ENCODE data around the gene SPAG6. TPM values are rescaled to one million over a fixed set of nuclear protein-coding genes. Genes with fewer than 3 reads are reported as not detected.

Gene SPAG6
- total and polyA plus RNA-seq, 2 of the 4 experiments (the other 2 are of a cell fraction): not detected

- DNase-seq: peak; percentile 16
- CTCF ChIA-PET: no interaction called here
Observed at GRCh38 chr10:22420787-22421517, 75.7 kb downstream of the SPAG6 start.

More at GRCh38 chr10:22420787-22421517, 75.7 kb downstream of the SPAG6 start:
- H2BK5ac ChIP-seq (ENCODE audit: low read depth, low read length, poor library complexity, severe bottlenecking): no peak overlapping the region
- H3K23ac ChIP-seq (ENCODE audit: low read depth, low read length): no peak overlapping the region
- no CpG with 5 or more reads among the region's 4 CpGs for WGBS, 2 experiments (ENCODE audit: extremely low coverage in 2 of 2, insufficient read length in 1 of 2)
- in situ Hi-C loops (cut with MboI; ENCODE audit: low sequenced_read_pairs) (loop anchor here (25.0 kb wide), 1 partner anchor 409 kb away; the partner anchor contains the start of gene DNAJC1), dilution Hi-C loops (cut with HindIII; ENCODE audit: low sequenced_read_pairs, unreplicated experiment) (no loop called here), intact Hi-C loops (cut with micrococcal nuclease) (loop anchor here (5.0 kb wide), 1 partner anchor 409 kb away; no protein-coding TSS in a partner anchor)
- no peak overlapping the region for H3K27ac ChIP-seq (ENCODE audit: insufficient read depth, low read length)
- H3K18ac ChIP-seq (ENCODE audit: low read depth, low read length): no peak overlapping the region
- H2AFZ ChIP-seq (replicated peaks; ENCODE audit: low read length, poor library complexity): no peak overlapping the region
- H3K79me1 ChIP-seq (ENCODE audit: low read depth in 1 of 2, low read length in 2 of 2): no peaks in the 10 kb centered on the region; a peak in 1 of 4 replicates
- H3K4ac ChIP-seq (ENCODE audit: low read depth, low read length): no peak overlapping the region
- H3K56ac ChIP-seq (ENCODE audit: extremely low read depth, insufficient read depth, low read length): no peak overlapping the region
- no peaks in the 10 kb centered on the region for H4K20me1 ChIP-seq (ENCODE audit: insufficient read depth, low read length)
- peaks cover 2% of the 10 kb centered on the region; the same call in 1 of the 2 replicates for H3K27me3 ChIP-seq (ENCODE audit: control insufficient read depth, insufficient read depth, low read length)
- no peak overlapping the region for H3K14ac ChIP-seq (replicated peaks; ENCODE audit: low read depth, low read length)
- H2AK9ac ChIP-seq (replicated peaks; ENCODE audit: low read depth, low read length, poor library complexity): no peak overlapping the region
- no peaks in the 10 kb centered on the region for H3K9me3 ChIP-seq (ENCODE audit: control insufficient read depth, insufficient read depth, low read length)
- ATAC-seq (ENCODE audit: low read depth): peak; percentile 32
- no peak overlapping the region for H2BK20ac ChIP-seq (ENCODE audit: low read depth, low read length)
- H3K36me3 ChIP-seq (ENCODE audit: control insufficient read depth, insufficient read depth, low read length): no peaks in the 10 kb centered on the region
- H3K9me1 ChIP-seq (ENCODE audit: insufficient read depth, low read length): no peaks in the 10 kb centered on the region
- TF ChIP-seq CTCF (conservative IDR thresholded peaks at IDR 0.05; ENCODE audit: low read depth, low read length) (peak; percentile 31; the same call in 1 of the 2 replicates), RAD21 (IDR thresholded peaks at IDR 0.05; ENCODE audit: low read length) (peak; percentile 38; the same call in 1 of the 2 replicates), CEBPB (IDR thresholded peaks at IDR 0.05; ENCODE audit: low read depth, low read length) (no peak), FOS (IDR thresholded peaks at IDR 0.05; ENCODE audit: low read depth, low read length) (no peak), BHLHE40 (IDR thresholded peaks at IDR 0.05; ENCODE audit: low read depth, low read length) (no peak), RCOR1 (IDR thresholded peaks at IDR 0.05; ENCODE audit: insufficient replicate concordance, low read length) (no peak), MAZ (IDR thresholded peaks at IDR 0.05; ENCODE audit: borderline replicate concordance, low read depth, low read length) (no peak), SMC3 (IDR thresholded peaks at IDR 0.05; ENCODE audit: low read depth, low read length) (peak; percentile 24; the same call in 1 of the 2 replicates)
- no peak overlapping the region for H3K4me2 ChIP-seq (ENCODE audit: low read depth, low read length)
- H4K91ac ChIP-seq (ENCODE audit: insufficient read depth, low read depth, low read length): no peak overlapping the region
- no peaks in the 10 kb centered on the region for H3K4me1 ChIP-seq (ENCODE audit: control insufficient read depth, insufficient read depth, low read length)
- no peak overlapping the region for H4K8ac ChIP-seq (ENCODE audit: low read depth in 2 of 2, low read length in 2 of 2)
- H4K5ac ChIP-seq (ENCODE audit: low read depth, low read length): no peak overlapping the region
- H2BK15ac ChIP-seq (ENCODE audit: low read depth, low read length): no peak overlapping the region
- H3K4me3 ChIP-seq (ENCODE audit: insufficient read depth, low read depth, low read length): no peak overlapping the region
- POLR2A ChIA-PET (ENCODE audit: unreplicated experiment): no interaction called here
- H2AK5ac ChIP-seq (ENCODE audit: low read depth, low read length): no peak overlapping the region
- no peak overlapping the region for H2BK120ac ChIP-seq (ENCODE audit: low read depth, low read length)
- no TSS peak for BruUV-seq (replicated peaks)
- no peak overlapping the region for H3K9ac ChIP-seq (ENCODE audit: low read depth, low read length)
